ENCODE results near the gene AUP1.

AUP1 gene

GRCh38 chr2:74512744-74513604 lies 16.5 kb downstream of the AUP1 start:
- DNase-seq (ENCODE audit: low read depth), result no peak
- no peak overlapping the region for H3K4me3 ChIP-seq (ENCODE audit: low read depth, low read length)
- no peak for TF ChIP-seq CTCF (IDR thresholded peaks at IDR 0.05; ENCODE audit: control insufficient read depth, extremely low read depth, insufficient read depth)

- TF ChIP-seq CTCF (IDR thresholded peaks at IDR 0.05; ENCODE audit: control insufficient read depth, extremely low read depth, insufficient read depth), result no peak
- no peak for DNase-seq (ENCODE audit: low read depth)
- H3K4me3 ChIP-seq (ENCODE audit: low read depth, low read length), result no peak overlapping the region
Observed at GRCh38 chr2:74511104-74511989, 18.2 kb downstream of the AUP1 start.

- H3K4me3 ChIP-seq (ENCODE audit: low read depth, low read length), result no peak overlapping the region
- no peak for TF ChIP-seq CTCF (IDR thresholded peaks at IDR 0.05; ENCODE audit: control insufficient read depth, extremely low read depth, insufficient read depth)
- no peak for DNase-seq (ENCODE audit: low read depth)
Observed at GRCh38 chr2:74510272-74510671, 19.2 kb downstream of the AUP1 start.

- no peak for TF ChIP-seq CTCF (IDR thresholded peaks at IDR 0.05; ENCODE audit: control insufficient read depth, extremely low read depth, insufficient read depth)
- H3K4me3 ChIP-seq (ENCODE audit: low read depth, low read length), result peak overlapping the region; percentile 61
- no peak for DNase-seq (ENCODE audit: low read depth)
Observed at GRCh38 chr2:74507926-74508520, 21.5 kb downstream of the AUP1 start.

- no peak for TF ChIP-seq CTCF (IDR thresholded peaks at IDR 0.05; ENCODE audit: control insufficient read depth, extremely low read depth, insufficient read depth)
- peak; percentile 88 for DNase-seq (ENCODE audit: low read depth)
- peak within 1 kb of the TSS; percentile 61 for H3K4me3 ChIP-seq (ENCODE audit: low read depth, low read length)
Observed at GRCh38 chr2:74507145-74507925, 22.2 kb downstream of the AUP1 start, which contains the start of gene PCGF1. Gene PCGF1, minus strand, starts transcription at chr2:74507695. Its CDS starts 27 bp downstream, at chr2:74507668.

Measured in LNCaP clone FGC (cell line).